Stimulated activated naive CD8-positive, alpha-beta T cell treated with anti-CD3 and anti-CD28 coated beads, Interleukin-15, Interleukin-2, amounts not matched to agents 100 U/mL and 50 U/mL, for 24 hours (primary cell): ENCODE data around the gene KAZALD1.

ENCODE experiments used
- ATAC-seq: fragments of 150-1000 bp; cut with Tn5 transposase; one replicate; pipeline ENCODE4 v1.10.0; 2021
- DNase-seq: peaks from one replicate; pipeline ENCODE4 v3.0.0; 2021

KAZALD1 gene

GRCh38 chr10:101047961-101048892 lies 13.6 kb upstream of the KAZALD1 start:
- DNase-seq (no peak), ATAC-seq (no peak)

- DNase-seq = peak; percentile 87
- peak; percentile 78 for ATAC-seq
Observed at GRCh38 chr10:101050208-101051069, 11.3 kb upstream of the KAZALD1 start.

GRCh38 chr10:101052285-101052684 lies 9.5 kb upstream of the KAZALD1 start:
- DNase-seq (no peak), ATAC-seq (no peak)

- no peak for ATAC-seq
- DNase-seq = no peak
Observed at GRCh38 chr10:101053516-101053915, 8.3 kb upstream of the KAZALD1 start.

- DNase-seq = no peak
- ATAC-seq = no peak
Observed at GRCh38 chr10:101054351-101054750, 7.4 kb upstream of the KAZALD1 start.

- ATAC-seq (no peak), DNase-seq (no peak)
Observed at GRCh38 chr10:101054876-101055275, 6.9 kb upstream of the KAZALD1 start.

GRCh38 chr10:101055411-101055810 lies 6.4 kb upstream of the KAZALD1 start:
- no peak for ATAC-seq
- no peak for DNase-seq

GRCh38 chr10:101056365-101057151 lies 5.2 kb upstream of the KAZALD1 start:
- DNase-seq (no peak), ATAC-seq (no peak)

GRCh38 chr10:101060036-101060950 lies 1.5 kb upstream of the KAZALD1 start:
- ATAC-seq (peak; percentile 62), DNase-seq (peak; percentile 95)

GRCh38 chr10:101060951-101061623 lies 702 bp upstream of the KAZALD1 start:
- ATAC-seq (peak; percentile 74), DNase-seq (peak; percentile 96)

GRCh38 chr10:101062232-101063049 lies 652 bp downstream of the KAZALD1 start:
- DNase-seq (peak; percentile 71), ATAC-seq (peak; percentile 28)

GRCh38 chr10:101063050-101063525 lies 1.3 kb downstream of the KAZALD1 start:
- no peak for DNase-seq
- no peak for ATAC-seq

- ATAC-seq (no peak), DNase-seq (no peak)
Observed at GRCh38 chr10:101063548-101064414, 2.0 kb downstream of the KAZALD1 start.

GRCh38 chr10:101064415-101065030 lies 2.7 kb downstream of the KAZALD1 start:
- DNase-seq = no peak
- ATAC-seq = no peak

GRCh38 chr10:101065481-101066145 lies 3.8 kb downstream of the KAZALD1 start:
- DNase-seq (no peak), ATAC-seq (no peak)

GRCh38 chr10:101066146-101066895 lies 4.5 kb downstream of the KAZALD1 start:
- peak; percentile 24 for ATAC-seq
- peak; percentile 59 for DNase-seq
